T-cell (primary cell): ENCODE data around the gene METTL13. TPM values are rescaled to one million over a fixed set of nuclear protein-coding genes. Genes with fewer than 3 reads are reported as not detected.

Source experiments
- ATAC-seq, 4 experiments: fragments of 200-7000 bp in 3 of 4; fragments of 150-1000 bp in 1 of 4; cut with Tn5 transposase; replicated peaks in 1 of 4; 1 replicate in 3 of 4; 2 replicates in 1 of 4; pipeline ENCODE4 v1.10.0; 2021; ENCODE audit warnings: moderate library complexity in 3 of 4, mild to moderate bottlenecking in 2 of 4, moderate number of reproducible peaks in 1 of 4
- CTCF ChIA-PET, 2 donors: fragments of 300-600 bp; sonication (Branson Sonifier 250); formaldehyde crosslinking; loops; one replicate each; lab custom pipeline; 2022; ENCODE audit warnings: antibody characterized with exemption in 2 of 2; lab: Charles Lee
- POLR2A ChIA-PET, 2 donors: fragments of 300-600 bp; sonication (Branson Sonifier 250); formaldehyde crosslinking; loops; one replicate each; lab custom pipeline; 2022; ENCODE audit warnings: antibody characterized with exemption in 2 of 2; lab: Charles Lee
- DNase-seq, 35 experiments: peaks; one replicate each; pipeline versions ENCODE4 v3.0.0 to v3.0.0-alpha.2; 2013 to 2023
- H3K27ac ChIP-seq: one replicate; pipeline ENCODE4 v1.5.1; 2013; ENCODE audit warnings: low read length
- H3K27me3 ChIP-seq, 2 experiments: replicated peaks in 1 of 2; 1 replicate in 1 of 2; 2 replicates in 1 of 2; pipeline versions ENCODE4 v1.6.1 to v1.7.0; 2013; ENCODE audit warnings: low read length in 1 of 2, mixed read lengths in 1 of 2; ENCODE audit not compliant: control insufficient read depth in 2 of 2, insufficient read depth in 2 of 2; ENCODE audit errors: extremely low read depth in 1 of 2
- H3K36me3 ChIP-seq, 2 donors: 1 replicate in 1 of 2; 2 replicates in 1 of 2; pipeline versions ENCODE4 v1.6.1 to v1.7.0; 2013; ENCODE audit warnings: low read length in 1 of 2; ENCODE audit not compliant: control insufficient read depth in 2 of 2, insufficient read depth in 1 of 2; ENCODE audit errors: extremely low read depth in 1 of 2
- H3K4me1 ChIP-seq, 2 experiments: 1 replicate in 1 of 2; 2 replicates in 1 of 2; pipeline versions ENCODE4 v1.6.1 to v1.7.0; 2013; ENCODE audit warnings: low read length in 2 of 2, mixed read lengths in 1 of 2; ENCODE audit not compliant: insufficient read depth in 2 of 2, control insufficient read depth in 1 of 2; ENCODE audit errors: extremely low read depth in 1 of 2
- H3K4me3 ChIP-seq, 2 donors: 1 replicate in 1 of 2; 2 replicates in 1 of 2; pipeline versions ENCODE4 v1.5.1 to v1.7.0; 2013; ENCODE audit warnings: mild to moderate bottlenecking in 2 of 2, low read length in 1 of 2, moderate library complexity in 1 of 2; ENCODE audit not compliant: control insufficient read depth in 1 of 2; ENCODE audit errors: extremely low read depth in 1 of 2
- H3K9me3 ChIP-seq: 2 replicates; pipeline ENCODE4 v1.7.0; 2013
- H3K27ac Mint-ChIP-seq, 2 donors: one replicate each; pipeline ENCODE4 v1.8.0; 2020 to 2021; ENCODE audit warnings: mild to moderate bottlenecking in 2 of 2, mixed read lengths in 2 of 2
- H3K27me3 Mint-ChIP-seq, 2 donors: one replicate each; pipeline ENCODE4 v1.8.0; 2021 to 2022; ENCODE audit warnings: mixed read lengths in 2 of 2
- H3K36me3 Mint-ChIP-seq: one replicate; pipeline ENCODE4 v1.8.0; 2021; ENCODE audit warnings: mixed read lengths
- H3K4me1 Mint-ChIP-seq, 3 donors: one replicate each; pipeline ENCODE4 v1.8.0; 2020 to 2022; ENCODE audit warnings: mixed read lengths in 3 of 3, mild to moderate bottlenecking in 1 of 3
- H3K4me3 Mint-ChIP-seq, 3 donors: one replicate each; pipeline ENCODE4 v1.8.0; 2020 to 2022; ENCODE audit warnings: mild to moderate bottlenecking in 3 of 3, mixed read lengths in 3 of 3, moderate library complexity in 3 of 3
- H3K9me3 Mint-ChIP-seq, 3 donors: one replicate each; pipeline ENCODE4 v1.8.0; 2020 to 2022; ENCODE audit warnings: mixed read lengths in 3 of 3
- WGBS: methylation state at CpG from one replicate; pipeline ENCODE4 v1.1.5; 2013; ENCODE audit warnings: missing lambda C conversion rate; ENCODE audit not compliant: insufficient coverage; 5-methylcytosine and 5-hydroxymethylcytosine counted together
- total RNA-seq, 35 experiments: library from RNA in 6 of 35; stranded (reverse) in 6 of 35; fragments of 120-200 nt in 1 of 35; gene quantifications; one replicate each; pipeline versions ENCODE4 v1.2.1 to v1.2.4 and lab custom pipeline; 2013 to 2026

METTL13 gene
- total RNA-seq, 5 donors from 2014 or later (not counting 1 experiment from before 2014, with no cell fraction given): 16.0 to 37.6 (median 35.2) TPM

DNA sequence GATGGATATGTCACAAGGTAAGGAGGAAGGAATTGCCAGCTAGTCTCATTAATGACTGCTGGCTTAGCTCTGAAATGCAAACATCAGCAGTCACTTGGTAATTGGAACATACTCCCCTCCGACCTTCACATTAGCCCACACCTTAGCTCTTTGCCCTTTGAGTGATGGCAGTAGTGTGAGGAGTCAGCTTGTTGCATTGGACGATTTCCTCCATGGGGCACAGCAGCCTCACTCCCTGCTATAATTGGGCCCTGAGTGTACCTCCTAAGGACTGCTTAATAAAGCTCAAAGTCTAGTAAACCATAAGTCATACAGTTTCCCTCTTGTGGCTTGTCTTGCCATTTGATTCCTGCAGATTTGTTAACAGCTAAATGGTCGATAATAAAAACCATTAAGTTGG is 19.4 kb downstream of the METTL13 start:
- no peaks in the 10 kb centered on the region for H3K27me3 ChIP-seq
- ChIA-PET CTCF (interaction anchor here (0.6 to 3.9 kb wide), 14 partner anchors 10 to 644 kb away, joined by 3 to 30 read pairs (median 4); partner anchors contain the start of gene PIGC (in 1 of the 2)), POLR2A (interaction anchor here in 1 of 2 donors (0.7 kb wide), 1 partner anchor 134 kb away, joined by 3 read pairs; no protein-coding TSS in a partner anchor)
- Mint-ChIP-seq H3K36me3 (peaks cover 28% of the 10 kb centered on the region), H3K27me3 (no peaks in the 10 kb centered on the region), H3K4me1 (peaks cover 0 to 8% (median 8%) of the 10 kb centered on the region in 3 donors), H3K27ac (no peak overlapping the region), H3K9me3 (no peaks in the 10 kb centered on the region), H3K4me3 (no peak overlapping the region)
- ATAC-seq (no peak), DNase-seq (no peak)
- H3K9me3 ChIP-seq: no peaks in the 10 kb centered on the region
- 80% methylated on average over 1 of the region's 3 CpGs for WGBS
- H3K4me1 ChIP-seq: no peaks in the 10 kb centered on the region
- peaks cover 8 to 22% of the 10 kb centered on the region in 2 donors for H3K36me3 ChIP-seq
- no peak overlapping the region for H3K27ac ChIP-seq
- H3K4me3 ChIP-seq: no peak overlapping the region

DNA sequence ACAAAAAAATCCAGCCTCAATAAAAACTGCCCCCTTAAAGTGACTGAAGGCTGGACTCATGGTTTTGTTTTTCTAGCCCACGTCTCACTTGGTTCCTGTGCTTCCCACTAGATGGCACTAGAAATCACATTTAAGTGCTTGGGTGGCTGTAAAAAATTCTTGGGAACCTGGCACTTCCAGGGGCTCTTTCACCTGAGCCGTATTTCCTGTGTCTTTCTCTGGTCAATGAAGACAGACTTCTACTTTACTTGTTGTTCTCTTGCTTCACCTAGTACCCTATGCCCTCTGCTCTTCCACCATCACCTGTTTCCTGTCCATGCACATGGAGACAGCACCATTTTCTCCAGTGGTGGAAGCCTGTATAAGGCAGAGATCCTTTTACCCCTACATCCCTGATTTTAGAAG is 20.0 kb downstream of the METTL13 start:
- no peaks in the 10 kb centered on the region for H3K9me3 Mint-ChIP-seq
- H3K27me3 ChIP-seq: no peaks in the 10 kb centered on the region
- ChIA-PET CTCF (interaction anchor here (0.6 to 3.9 kb wide), 9 partner anchors 9 to 627 kb away, joined by 3 to 30 read pairs (median 8); no protein-coding TSS in a partner anchor), POLR2A (interaction anchor here in 1 of 2 donors (0.7 kb wide), 1 partner anchor 133 kb away, joined by 3 read pairs; no protein-coding TSS in a partner anchor)
- H3K27ac ChIP-seq: no peak overlapping the region
- peaks cover 2 to 8% (median 8%) of the 10 kb centered on the region in 3 donors for H3K4me1 Mint-ChIP-seq
- H3K9me3 ChIP-seq: no peaks in the 10 kb centered on the region
- WGBS: 14% methylated on average over 1 of the region's 2 CpGs
- H3K36me3 ChIP-seq: peaks cover 1 to 16% of the 10 kb centered on the region in 2 donors
- peak in 1 of 35 experiments; percentile 56 for DNase-seq
- ATAC-seq: peak in 2 of 4 experiments; percentile 31 to 40
- H3K27me3 Mint-ChIP-seq: no peaks in the 10 kb centered on the region
- H3K27ac Mint-ChIP-seq: no peak overlapping the region
- no peaks in the 10 kb centered on the region for H3K4me1 ChIP-seq
- peaks cover 24% of the 10 kb centered on the region for H3K36me3 Mint-ChIP-seq
- no peak overlapping the region for H3K4me3 ChIP-seq
- H3K4me3 Mint-ChIP-seq: no peak overlapping the region

DNA sequence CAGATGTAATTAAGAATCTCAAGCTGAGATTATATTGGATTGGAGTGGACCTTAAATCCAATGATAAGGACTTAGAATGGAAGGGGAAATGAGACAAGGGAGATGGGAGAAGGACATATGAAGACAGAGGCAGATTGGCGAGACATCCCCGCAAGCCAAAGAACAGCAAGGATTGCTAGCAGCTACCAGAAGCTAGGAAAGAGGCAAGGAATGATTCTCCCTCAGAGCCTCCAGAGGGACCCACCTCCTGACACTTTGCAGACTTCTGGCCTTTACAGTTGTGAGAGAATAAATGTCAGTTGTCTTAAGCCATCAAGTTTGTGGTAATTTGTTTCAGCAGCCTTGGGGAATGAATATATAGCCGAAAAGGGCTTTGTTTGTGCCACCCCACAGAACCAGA is 20.7 kb downstream of the METTL13 start:
- no peaks in the 10 kb centered on the region for H3K9me3 Mint-ChIP-seq
- Histone ChIP-seq H3K4me3 (no peak overlapping the region), H3K9me3 (no peaks in the 10 kb centered on the region), H3K36me3 (peaks cover 0 to 9% of the 10 kb centered on the region in 2 donors), H3K4me1 (no peaks in the 10 kb centered on the region), H3K27ac (no peak overlapping the region), H3K27me3 (no peaks in the 10 kb centered on the region)
- POLR2A ChIA-PET: no interaction called here
- peaks cover 6 to 10% (median 8%) of the 10 kb centered on the region in 3 donors for H3K4me1 Mint-ChIP-seq
- CTCF ChIA-PET: interaction anchor here (0.5 to 3.9 kb wide), 7 partner anchors 10 to 1615 kb away, joined by 3 to 30 read pairs (median 4); no protein-coding TSS in a partner anchor
- no peak overlapping the region for H3K4me3 Mint-ChIP-seq
- no peak for DNase-seq
- no peaks in the 10 kb centered on the region for H3K27me3 Mint-ChIP-seq
- H3K27ac Mint-ChIP-seq: no peak overlapping the region
- WGBS: 100% methylated on average over 2 of the region's 3 CpGs
- H3K36me3 Mint-ChIP-seq: peaks cover 17% of the 10 kb centered on the region
- ATAC-seq: no peak

DNA sequence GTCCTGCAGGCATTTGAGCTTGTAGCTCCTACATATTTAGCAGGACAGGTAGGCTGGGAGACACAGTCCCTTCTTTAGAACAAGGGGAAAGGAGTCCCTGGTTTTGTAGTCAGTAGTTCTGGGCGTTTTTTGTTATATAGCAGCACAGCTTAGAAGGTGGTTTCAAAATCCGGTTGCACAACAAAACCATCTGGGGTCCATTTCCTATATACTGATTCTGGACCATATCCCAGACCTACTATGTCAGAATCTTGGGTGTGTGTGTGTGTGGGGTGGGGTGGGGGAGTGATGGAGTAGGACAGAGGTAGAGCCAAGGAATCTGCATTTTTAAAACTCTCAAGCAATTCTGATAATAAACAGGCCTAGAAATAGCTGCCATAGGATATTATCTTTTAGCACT is 21.6 kb downstream of the METTL13 start:
- Histone ChIP-seq H3K27ac (no peak overlapping the region), H3K4me3 (no peak overlapping the region), H3K4me1 (no peaks in the 10 kb centered on the region), H3K9me3 (no peaks in the 10 kb centered on the region), H3K27me3 (no peaks in the 10 kb centered on the region), H3K36me3 (peaks cover 0 to under 1% of the 10 kb centered on the region in 2 donors)
- no peak overlapping the region for H3K4me3 Mint-ChIP-seq
- ATAC-seq (no peak), DNase-seq (no peak)
- no peaks in the 10 kb centered on the region for H3K27me3 Mint-ChIP-seq
- H3K4me1 Mint-ChIP-seq: peaks cover 6 to 10% (median 8%) of the 10 kb centered on the region in 3 donors
- no peak overlapping the region for H3K27ac Mint-ChIP-seq
- CTCF ChIA-PET: interaction anchor here (0.5 to 3.9 kb wide), 5 partner anchors 10 to 1844 kb away, joined by 3 to 30 read pairs (median 3); no protein-coding TSS in a partner anchor
- peaks cover 10% of the 10 kb centered on the region for H3K36me3 Mint-ChIP-seq
- WGBS: no CpG with 5 or more reads among the region's 2 CpGs
- no peaks in the 10 kb centered on the region for H3K9me3 Mint-ChIP-seq
- POLR2A ChIA-PET: interaction anchor here in 1 of 2 donors (0.6 kb wide), 1 partner anchor 40 kb away, joined by 3 read pairs; no protein-coding TSS in a partner anchor

DNA sequence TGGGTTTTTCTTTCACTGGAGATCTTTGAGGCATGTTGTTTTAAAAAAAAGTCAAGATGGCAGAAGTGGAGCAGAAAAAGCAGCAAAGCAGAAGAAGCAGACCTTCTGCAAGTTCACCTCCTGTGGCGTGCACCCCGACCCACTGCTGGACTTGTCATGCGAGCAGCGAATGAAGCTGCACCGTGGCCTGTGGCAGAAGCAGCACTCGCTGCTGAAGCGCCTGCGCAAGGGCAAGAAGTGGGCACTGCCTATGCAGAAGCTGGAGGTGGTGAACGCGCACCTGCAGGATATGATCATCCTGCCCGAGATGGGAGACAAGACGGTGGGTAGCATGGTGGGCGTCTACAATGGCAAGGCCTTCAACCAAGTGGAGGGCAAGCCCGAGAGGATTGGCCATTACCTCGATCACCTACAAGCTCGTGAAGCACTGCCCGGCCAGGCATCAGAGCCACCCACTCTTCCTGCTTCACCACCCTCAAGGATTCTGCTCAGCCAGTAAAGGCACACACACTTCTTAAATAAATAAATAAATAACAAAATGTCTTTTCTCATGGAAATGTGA is 22.1 kb downstream of the METTL13 start:
- over 99% methylated on average over 15 of the region's 17 CpGs for WGBS
- peaks cover 6% of the 10 kb centered on the region for H3K36me3 Mint-ChIP-seq
- H3K9me3 Mint-ChIP-seq: no peaks in the 10 kb centered on the region
- H3K4me1 Mint-ChIP-seq: peaks cover 6 to 10% (median 8%) of the 10 kb centered on the region in 3 donors
- Histone ChIP-seq H3K27me3 (no peaks in the 10 kb centered on the region), H3K36me3 (no peaks in the 10 kb centered on the region), H3K4me1 (no peaks in the 10 kb centered on the region), H3K4me3 (no peak overlapping the region), H3K9me3 (no peaks in the 10 kb centered on the region), H3K27ac (no peak overlapping the region)
- no peaks in the 10 kb centered on the region for H3K27me3 Mint-ChIP-seq
- no peak overlapping the region for H3K4me3 Mint-ChIP-seq
- CTCF ChIA-PET: interaction anchor here (0.5 to 1.1 kb wide), 4 partner anchors 9 to 1843 kb away, joined by 3 to 4 read pairs (median 3); no protein-coding TSS in a partner anchor
- no peak for ATAC-seq
- no peak for DNase-seq
- POLR2A ChIA-PET: no interaction called here
- H3K27ac Mint-ChIP-seq: no peak overlapping the region

DNA sequence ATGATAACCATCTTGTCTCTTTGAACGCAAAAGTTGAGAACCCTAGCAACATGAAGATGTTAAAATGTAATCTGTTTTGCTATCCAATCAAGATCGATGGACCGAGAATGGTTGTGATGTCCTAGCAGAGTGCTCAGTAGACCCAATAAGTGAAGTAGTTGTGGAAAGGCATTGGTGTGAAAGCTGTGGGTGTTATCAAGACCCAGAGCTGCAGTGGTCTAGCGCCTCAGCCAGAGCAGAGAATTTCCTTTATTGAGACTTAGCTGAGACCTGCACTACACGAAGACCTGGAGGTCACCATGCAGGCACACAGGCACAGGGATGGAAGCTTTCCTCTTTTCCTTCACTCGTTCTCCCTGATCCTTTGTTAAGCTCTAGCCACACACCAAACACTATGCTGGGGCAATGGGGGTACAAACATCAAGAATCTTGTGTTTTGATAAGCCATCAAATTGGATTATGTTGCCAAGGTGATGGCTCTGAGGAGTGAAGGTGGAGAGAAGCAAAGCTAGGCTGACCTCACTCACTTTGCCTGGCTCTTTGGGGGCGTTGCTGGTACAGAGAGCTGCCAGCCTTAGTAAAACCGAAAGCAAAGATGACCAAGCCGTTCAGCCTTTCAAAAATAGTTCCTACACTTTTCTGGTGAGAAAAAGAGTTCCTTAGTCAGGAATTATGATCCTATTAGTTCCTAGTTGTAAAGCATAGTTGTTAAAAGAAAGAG is 24.1 kb downstream of the METTL13 start:
- WGBS: 80% methylated on average over 5 of the region's 9 CpGs
- Histone ChIP-seq H3K9me3 (no peaks in the 10 kb centered on the region), H3K4me3 (no peak overlapping the region), H3K27me3 (no peaks in the 10 kb centered on the region), H3K4me1 (no peaks in the 10 kb centered on the region), H3K27ac (no peak overlapping the region), H3K36me3 (no peaks in the 10 kb centered on the region)
- Mint-ChIP-seq H3K9me3 (no peaks in the 10 kb centered on the region), H3K4me1 (peaks cover 6 to 10% (median 8%) of the 10 kb centered on the region in 3 donors), H3K27me3 (no peaks in the 10 kb centered on the region), H3K27ac (no peak overlapping the region), H3K36me3 (no peaks in the 10 kb centered on the region), H3K4me3 (peak overlapping the region in 2 of 3 donors; percentile 26 to 47)
- POLR2A ChIA-PET: interaction anchor here in 1 of 2 donors (0.6 kb wide), 1 partner anchor 188 kb away, joined by 3 read pairs; no protein-coding TSS in a partner anchor
- CTCF ChIA-PET: interaction anchor here in 1 of 2 donors (0.6 kb wide), 1 partner anchor 27 kb away, joined by 3 read pairs; no protein-coding TSS in a partner anchor
- DNase-seq (peak in 2 of 35 experiments; percentile 8 to 16), ATAC-seq (peak in 3 of 4 experiments; percentile 7 to 55 (median 40))
